CD4-positive, CD25-positive, alpha-beta regulatory T cell (primary cell): ENCODE measurements around the gene MIB1. TPM values are rescaled to one million over a fixed set of nuclear protein-coding genes. Genes with fewer than 3 reads are reported as not detected.

Experiments used
- ATAC-seq, 2 donors: fragments of 150-1000 bp; cut with Tn5 transposase; one replicate each; pipeline ENCODE4 v1.10.0; 2021; ENCODE audit warnings: low read depth in 2 of 2, moderate number of reproducible peaks in 2 of 2, moderate library complexity in 1 of 2
- DNase-seq, 3 donors: peaks; one replicate each; pipeline versions ENCODE4 v3.0.0 to v3.0.0-alpha.2; 2012 to 2022; ENCODE audit warnings: mixed read lengths in 1 of 3
- H3K27ac ChIP-seq: one replicate; pipeline ENCODE4 v1.7.0; 2013; ENCODE audit warnings: mild to moderate bottlenecking, low read length; ENCODE audit not compliant: insufficient read depth, poor library complexity, severe bottlenecking
- H3K27me3 ChIP-seq: one replicate; pipeline ENCODE4 v1.7.0; 2013; ENCODE audit warnings: low read length; ENCODE audit not compliant: control insufficient read depth, insufficient read depth
- H3K36me3 ChIP-seq: one replicate; pipeline ENCODE4 v1.7.0; 2013; ENCODE audit warnings: mild to moderate bottlenecking, low read length, moderate library complexity; ENCODE audit not compliant: control insufficient read depth, insufficient read depth
- H3K4me1 ChIP-seq: 2 replicates; pipeline ENCODE4 v1.7.0; 2013; ENCODE audit warnings: mild to moderate bottlenecking, low read length; ENCODE audit not compliant: insufficient read depth, control insufficient read depth, poor library complexity, severe bottlenecking
- H3K4me3 ChIP-seq: one replicate; pipeline ENCODE4 v1.7.0; 2013; ENCODE audit warnings: low read depth, mild to moderate bottlenecking, low read length, moderate library complexity
- H3K9me3 ChIP-seq, 2 experiments: 1 replicate in 1 of 2; 2 replicates in 1 of 2; pipeline ENCODE4 v1.7.0; 2013; ENCODE audit warnings: low read length in 2 of 2, mild to moderate bottlenecking in 1 of 2, moderate library complexity in 1 of 2; ENCODE audit not compliant: control insufficient read depth in 2 of 2
- H3K27ac Mint-ChIP-seq, 3 donors: one replicate each; pipeline ENCODE4 v1.8.0; 2020 to 2022; ENCODE audit warnings: mild to moderate bottlenecking in 3 of 3, mixed read lengths in 3 of 3, moderate library complexity in 2 of 3
- H3K27me3 Mint-ChIP-seq: one replicate; pipeline ENCODE4 v1.8.0; 2022; ENCODE audit warnings: mild to moderate bottlenecking, mixed read lengths
- H3K36me3 Mint-ChIP-seq: one replicate; pipeline ENCODE4 v1.8.0; 2020; ENCODE audit warnings: mixed read lengths
- H3K4me1 Mint-ChIP-seq, 4 donors: one replicate each; pipeline ENCODE4 v1.8.0; 2020 to 2022; ENCODE audit warnings: mixed read lengths in 4 of 4, mild to moderate bottlenecking in 1 of 4
- H3K4me3 Mint-ChIP-seq, 4 donors: one replicate each; pipeline ENCODE4 v1.8.0; 2020 to 2022; ENCODE audit warnings: mild to moderate bottlenecking in 4 of 4, mixed read lengths in 4 of 4, moderate library complexity in 3 of 4
- H3K9me3 Mint-ChIP-seq, 7 donors: one replicate each; pipeline ENCODE4 v1.8.0; 2020 to 2022; ENCODE audit warnings: mixed read lengths in 7 of 7, mild to moderate bottlenecking in 3 of 7, moderate library complexity in 2 of 7
- polyA plus RNA-seq, 4 donors: library from polyadenylated mRNA; unstranded; fragments of 300-500 nt; fragmentation: Illumina TruSeq; gene quantifications; one replicate each; pipeline ENCODE4 v1.2.3, GENCODE V29; 2021
- total RNA-seq: library from RNA; stranded (reverse); gene quantifications from one replicate; pipeline ENCODE4 v1.2.3, GENCODE V29; 2022

Gene MIB1
- total and polyA plus RNA-seq, 5 donors from 2014 or later: 7.3 to 37.7 (median 7.8) TPM

- no peaks in the 10 kb centered on the region for H3K36me3 ChIP-seq
- H3K27me3 Mint-ChIP-seq: no peaks in the 10 kb centered on the region
- H3K4me1 Mint-ChIP-seq: peaks cover 38 to 67% (median 51%) of the 10 kb centered on the region in 4 donors
- peak overlapping the region; percentile 58 to 79 (median 65) for H3K27ac Mint-ChIP-seq
- peak overlapping the region; percentile 52 for H3K27ac ChIP-seq
- no peaks in the 10 kb centered on the region for H3K27me3 ChIP-seq
- no peaks in the 10 kb centered on the region for H3K9me3 ChIP-seq
- ATAC-seq: no peak
- H3K9me3 Mint-ChIP-seq: no peaks in the 10 kb centered on the region
- peak overlapping the region in 3 of 4 donors; percentile 8 to 59 (median 25) for H3K4me3 Mint-ChIP-seq
- peaks cover 61% of the 10 kb centered on the region for H3K4me1 ChIP-seq
- no peak for DNase-seq
- H3K36me3 Mint-ChIP-seq: no peaks in the 10 kb centered on the region
- peak overlapping the region; percentile 41 for H3K4me3 ChIP-seq
Observed at GRCh38 chr18:21747268-21747667, 6.7 kb downstream of the MIB1 start.

DNA sequence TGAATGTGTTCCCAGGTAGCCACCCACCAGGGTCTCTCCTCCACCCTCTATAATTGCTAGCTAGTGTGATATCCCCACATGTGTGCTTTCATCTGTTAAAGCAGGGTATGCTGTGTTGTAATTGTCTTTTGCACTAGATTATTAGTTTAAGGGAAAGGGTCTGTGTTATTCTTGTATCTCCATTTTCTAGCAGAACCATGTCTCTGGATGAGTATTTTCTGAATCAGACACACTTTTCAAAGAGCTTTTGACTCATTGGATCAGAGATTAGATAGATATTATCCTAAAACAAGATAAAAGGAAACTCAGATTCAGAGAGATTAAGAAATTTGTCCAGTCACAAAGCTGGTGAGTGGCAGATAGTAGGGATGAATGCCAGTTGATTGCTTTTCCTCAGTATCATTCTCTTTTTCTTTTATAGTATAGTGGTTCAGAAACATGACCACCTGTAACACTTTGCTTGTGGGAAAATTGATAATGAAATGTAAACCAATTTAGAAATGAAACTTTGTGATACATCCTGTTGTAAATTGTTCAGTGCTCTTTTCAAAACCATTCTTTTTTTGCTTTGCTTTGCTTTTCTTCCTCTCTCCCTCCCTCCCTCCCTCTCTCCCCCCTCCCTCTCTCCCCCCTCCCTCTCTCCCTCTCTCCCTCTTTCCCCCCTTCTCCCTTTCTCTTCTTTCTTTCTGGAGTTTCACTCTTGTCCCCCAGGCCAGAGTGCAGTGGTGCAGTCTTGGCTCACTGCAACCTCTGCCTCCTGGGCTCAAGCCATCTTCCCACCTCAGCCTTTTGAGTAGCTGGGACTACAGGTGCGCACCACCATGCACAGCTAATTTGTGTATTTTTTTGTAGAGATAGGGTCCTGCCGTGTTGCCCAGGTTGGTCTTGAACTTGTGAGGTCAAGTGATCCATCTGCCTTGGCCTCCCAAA, 7.4 kb downstream of the MIB1 start:
- ATAC-seq: no peak
- H3K9me3 Mint-ChIP-seq: no peaks in the 10 kb centered on the region
- no peaks in the 10 kb centered on the region for H3K27me3 ChIP-seq
- peak overlapping the region; percentile 52 for H3K27ac ChIP-seq
- H3K4me1 ChIP-seq: peaks cover 56% of the 10 kb centered on the region
- peak in 1 of 3 donors; percentile 25 for DNase-seq
- peak overlapping the region; percentile 52 to 79 (median 65) for H3K27ac Mint-ChIP-seq
- no peaks in the 10 kb centered on the region for H3K36me3 ChIP-seq
- H3K36me3 Mint-ChIP-seq: no peaks in the 10 kb centered on the region
- H3K4me3 ChIP-seq: peak overlapping the region; percentile 41
- peaks cover 34 to 62% (median 52%) of the 10 kb centered on the region in 4 donors for H3K4me1 Mint-ChIP-seq
- H3K9me3 ChIP-seq: no peaks in the 10 kb centered on the region
- no peaks in the 10 kb centered on the region for H3K27me3 Mint-ChIP-seq
- H3K4me3 Mint-ChIP-seq: peak overlapping the region; percentile 28 to 59 (median 48)

DNA sequence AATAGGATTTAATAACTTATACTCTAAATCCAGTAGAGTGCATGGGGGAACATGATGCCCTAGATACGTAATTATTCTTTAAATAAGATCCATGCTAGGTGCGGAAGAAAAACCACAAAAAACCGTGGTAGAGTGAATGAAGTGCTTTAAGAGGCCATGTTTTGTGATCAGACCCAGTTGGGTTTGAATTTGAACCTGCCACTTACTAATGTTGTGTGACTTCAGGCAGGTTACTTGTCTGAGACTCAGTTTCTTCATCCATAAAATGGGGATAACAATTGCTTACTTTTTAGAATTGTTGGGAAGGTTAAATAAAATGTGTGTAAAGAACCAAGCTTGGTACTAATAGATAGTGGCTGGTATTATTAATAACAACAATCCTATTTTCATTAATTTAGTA, 17.2 kb downstream of the MIB1 start:
- Mint-ChIP-seq H3K27me3 (no peaks in the 10 kb centered on the region), H3K4me1 (peaks cover 14 to 45% (median 31%) of the 10 kb centered on the region in 4 donors), H3K27ac (no peak overlapping the region), H3K9me3 (no peaks in the 10 kb centered on the region), H3K4me3 (peak overlapping the region in 1 of 4 donors; percentile 27), H3K36me3 (peaks cover 6% of the 10 kb centered on the region)
- no peaks in the 10 kb centered on the region for H3K9me3 ChIP-seq
- H3K4me3 ChIP-seq: no peak overlapping the region
- H3K27ac ChIP-seq: no peak overlapping the region
- H3K36me3 ChIP-seq: no peaks in the 10 kb centered on the region
- H3K4me1 ChIP-seq: no peaks in the 10 kb centered on the region
- ATAC-seq: no peak
- no peak for DNase-seq
- no peaks in the 10 kb centered on the region for H3K27me3 ChIP-seq

DNA sequence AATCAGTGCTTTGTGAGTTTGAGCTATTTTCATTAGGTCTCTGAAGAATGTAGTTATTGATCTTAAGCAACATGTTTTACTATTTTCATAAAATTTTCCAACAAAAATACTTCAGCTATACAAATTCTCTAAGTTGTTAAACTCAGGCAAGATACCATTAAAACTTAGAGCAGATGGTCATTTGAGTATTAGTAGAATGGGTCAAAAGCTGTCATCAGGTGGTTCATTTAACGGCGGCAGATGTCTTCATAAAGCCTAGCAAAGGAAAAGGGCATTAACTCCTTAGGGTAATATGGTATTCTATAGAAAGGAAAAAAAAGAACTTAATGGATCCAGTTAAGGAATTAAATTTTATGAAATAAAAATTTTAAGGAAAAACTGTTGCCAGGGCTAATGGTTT, 19.2 kb downstream of the MIB1 start:
- no peak overlapping the region for H3K4me3 ChIP-seq
- no peaks in the 10 kb centered on the region for H3K9me3 ChIP-seq
- H3K36me3 Mint-ChIP-seq: no peaks in the 10 kb centered on the region
- no peak overlapping the region for H3K27ac ChIP-seq
- no peaks in the 10 kb centered on the region for H3K36me3 ChIP-seq
- H3K4me1 ChIP-seq: no peaks in the 10 kb centered on the region
- H3K27me3 Mint-ChIP-seq: no peaks in the 10 kb centered on the region
- H3K4me3 Mint-ChIP-seq: no peak overlapping the region
- ATAC-seq (no peak), DNase-seq (no peak)
- peaks cover 16 to 51% (median 32%) of the 10 kb centered on the region in 4 donors for H3K4me1 Mint-ChIP-seq
- no peaks in the 10 kb centered on the region for H3K9me3 Mint-ChIP-seq
- no peak overlapping the region for H3K27ac Mint-ChIP-seq
- H3K27me3 ChIP-seq: no peaks in the 10 kb centered on the region

DNA sequence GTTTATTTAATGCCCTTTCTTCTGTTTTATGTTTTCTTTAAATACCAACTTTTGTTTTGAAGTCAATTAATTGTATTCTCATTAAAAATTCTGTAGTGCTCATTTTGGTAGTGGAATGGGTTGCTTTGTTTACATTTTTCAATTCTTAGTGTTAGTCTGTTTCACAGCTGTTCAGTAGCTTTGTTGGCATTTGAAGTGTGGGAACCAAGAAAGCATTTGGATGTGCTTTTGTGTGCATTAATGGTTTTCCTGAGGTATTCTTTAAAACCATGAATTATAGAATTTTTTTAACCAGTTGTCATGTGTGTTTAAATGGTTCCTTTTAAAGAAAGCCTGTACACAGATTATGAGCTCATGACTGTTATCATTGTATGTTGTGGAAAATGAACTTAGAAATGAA, 19.7 kb downstream of the MIB1 start:
- no peak for ATAC-seq
- Mint-ChIP-seq H3K27ac (peak overlapping the region in 1 of 3 donors; percentile 14), H3K4me3 (no peak overlapping the region)

DNA sequence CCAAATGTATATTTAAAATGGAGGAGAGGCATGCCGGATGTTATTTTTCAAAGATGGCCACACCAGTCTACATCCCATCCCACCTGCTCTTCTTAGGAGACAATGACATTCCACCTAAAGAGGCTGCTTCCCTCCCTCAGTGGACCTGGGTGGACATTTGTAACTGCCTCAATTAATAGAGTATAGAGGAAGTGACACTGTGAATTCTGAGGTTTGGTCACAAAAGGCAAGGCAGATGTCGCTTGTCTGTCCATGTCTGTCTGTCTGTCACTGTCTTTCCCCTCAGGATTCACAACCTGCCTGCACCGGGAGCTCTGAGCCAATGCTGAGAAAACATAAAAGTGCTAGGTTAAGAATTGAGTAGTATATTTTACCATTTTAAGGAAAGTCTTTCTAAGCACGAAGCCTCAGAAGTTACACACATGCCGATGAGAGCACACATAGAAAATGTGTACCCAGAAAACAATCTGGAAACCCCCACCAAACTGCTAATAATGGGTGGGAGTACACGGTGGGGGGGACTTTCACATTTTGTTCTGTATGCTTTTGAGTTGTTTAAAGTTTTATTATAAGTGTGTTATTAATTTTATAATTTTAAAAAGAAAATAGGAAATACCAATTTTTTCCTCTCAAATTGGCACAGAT, 21.0 kb downstream of the MIB1 start:
- no peaks in the 10 kb centered on the region for H3K9me3 Mint-ChIP-seq
- peak overlapping the region in 1 of 4 donors; percentile 28 for H3K4me3 Mint-ChIP-seq
- H3K27ac Mint-ChIP-seq: no peak overlapping the region
- H3K27me3 Mint-ChIP-seq: no peaks in the 10 kb centered on the region
- peaks cover 19 to 46% (median 34%) of the 10 kb centered on the region in 4 donors for H3K4me1 Mint-ChIP-seq
- DNase-seq (no peak), ATAC-seq (no peak)
- no peaks in the 10 kb centered on the region for H3K9me3 ChIP-seq
- peaks cover 10% of the 10 kb centered on the region for H3K36me3 Mint-ChIP-seq
- H3K27me3 ChIP-seq: no peaks in the 10 kb centered on the region
- H3K27ac ChIP-seq: no peak overlapping the region
- H3K36me3 ChIP-seq: peaks cover 11% of the 10 kb centered on the region
- no peaks in the 10 kb centered on the region for H3K4me1 ChIP-seq
- no peak overlapping the region for H3K4me3 ChIP-seq

More for the DNA sequence above, 19.7 kb downstream of the MIB1 start:
- H3K27me3 Mint-ChIP-seq: no peaks in the 10 kb centered on the region
- no peak overlapping the region for H3K4me3 ChIP-seq
- H3K27ac ChIP-seq: no peak overlapping the region
- no peaks in the 10 kb centered on the region for H3K4me1 ChIP-seq
- H3K36me3 Mint-ChIP-seq: no peaks in the 10 kb centered on the region
- no peaks in the 10 kb centered on the region for H3K36me3 ChIP-seq
- peaks cover 14 to 47% (median 30%) of the 10 kb centered on the region in 4 donors for H3K4me1 Mint-ChIP-seq
- no peak for DNase-seq
- H3K9me3 ChIP-seq: no peaks in the 10 kb centered on the region
- no peaks in the 10 kb centered on the region for H3K9me3 Mint-ChIP-seq
- no peaks in the 10 kb centered on the region for H3K27me3 ChIP-seq

GRCh38 chr18:21762181-21762772, 21.7 kb downstream of the MIB1 start:
- no peak overlapping the region for H3K4me3 Mint-ChIP-seq
- H3K36me3 Mint-ChIP-seq: peaks cover 16% of the 10 kb centered on the region
- H3K27ac Mint-ChIP-seq: no peak overlapping the region
- no peaks in the 10 kb centered on the region for H3K27me3 ChIP-seq
- H3K4me1 Mint-ChIP-seq: peaks cover 19 to 47% (median 34%) of the 10 kb centered on the region in 4 donors
- no peaks in the 10 kb centered on the region for H3K9me3 Mint-ChIP-seq
- DNase-seq (no peak), ATAC-seq (no peak)
- no peak overlapping the region for H3K4me3 ChIP-seq
- no peak overlapping the region for H3K27ac ChIP-seq
- H3K4me1 ChIP-seq: no peaks in the 10 kb centered on the region
- H3K9me3 ChIP-seq: no peaks in the 10 kb centered on the region
- H3K36me3 ChIP-seq: peaks cover 17% of the 10 kb centered on the region
- H3K27me3 Mint-ChIP-seq: no peaks in the 10 kb centered on the region
